Adipocyte (in vitro differentiated cells): ENCODE measurements around the gene MED27.

Source experiments
- DNase-seq: peaks from one replicate; pipeline ENCODE4 v3.0.0-alpha.2; 2015; ENCODE audit warnings: low read depth
- H3K27me3 ChIP-seq: replicated peaks from 2 replicates; pipeline ENCODE4 v1.7.0; 2013; ENCODE audit warnings: mild to moderate bottlenecking, low read length, moderate library complexity; ENCODE audit not compliant: control insufficient read depth, insufficient read depth
- H3K36me3 ChIP-seq: 2 replicates; pipeline ENCODE4 v1.7.0; 2013; ENCODE audit warnings: low read length, mild to moderate bottlenecking, moderate library complexity; ENCODE audit not compliant: control insufficient read depth, insufficient read depth, severe bottlenecking
- H3K4me1 ChIP-seq: 2 replicates; pipeline ENCODE4 v1.7.0; 2013; ENCODE audit warnings: mild to moderate bottlenecking, low read length, moderate library complexity; ENCODE audit not compliant: control insufficient read depth, insufficient read depth
- H3K4me3 ChIP-seq: 2 replicates; pipeline ENCODE4 v1.7.0; 2013; ENCODE audit warnings: mild to moderate bottlenecking, low read length, moderate library complexity
- H3K9ac ChIP-seq: 2 replicates; pipeline ENCODE4 v1.7.0; 2013; ENCODE audit warnings: mild to moderate bottlenecking, low read length, moderate library complexity
- H3K9me3 ChIP-seq: 2 replicates; pipeline ENCODE4 v1.7.0; 2013; ENCODE audit warnings: mild to moderate bottlenecking, low read length, moderate library complexity; ENCODE audit not compliant: control insufficient read depth

MED27 gene

GRCh38 chr9:131960311-131960710 lies 119.4 kb downstream of the MED27 start:
- Histone ChIP-seq H3K9ac (no peak overlapping the region), H3K27me3 (no peaks in the 10 kb centered on the region), H3K4me3 (no peak overlapping the region), H3K9me3 (no peaks in the 10 kb centered on the region), H3K4me1 (peaks cover 5% of the 10 kb centered on the region), H3K36me3 (peaks cover 11% of the 10 kb centered on the region)
- DNase-seq = no peak

- Histone ChIP-seq H3K36me3 (peaks cover 11% of the 10 kb centered on the region), H3K9ac (no peak overlapping the region), H3K4me1 (peaks cover 5% of the 10 kb centered on the region), H3K27me3 (no peaks in the 10 kb centered on the region), H3K4me3 (no peak overlapping the region), H3K9me3 (no peaks in the 10 kb centered on the region)
- no peak for DNase-seq
Measured at GRCh38 chr9:131959887-131960286, 119.8 kb downstream of the MED27 start.

GRCh38 chr9:131959056-131959455 lies 120.6 kb downstream of the MED27 start:
- no peaks in the 10 kb centered on the region for H3K9me3 ChIP-seq
- H3K4me1 ChIP-seq = peaks cover 5% of the 10 kb centered on the region
- H3K36me3 ChIP-seq = peaks cover 9% of the 10 kb centered on the region
- DNase-seq = no peak
- no peak overlapping the region for H3K4me3 ChIP-seq
- no peaks in the 10 kb centered on the region for H3K27me3 ChIP-seq
- H3K9ac ChIP-seq = no peak overlapping the region

GRCh38 chr9:131954299-131954698 lies 125.4 kb downstream of the MED27 start:
- Histone ChIP-seq H3K36me3 (peaks cover 3% of the 10 kb centered on the region), H3K27me3 (no peaks in the 10 kb centered on the region), H3K4me1 (peaks cover 17% of the 10 kb centered on the region), H3K4me3 (no peak overlapping the region), H3K9me3 (no peaks in the 10 kb centered on the region), H3K9ac (no peak overlapping the region)
- DNase-seq = no peak

- H3K27me3 ChIP-seq = no peaks in the 10 kb centered on the region
- H3K4me1 ChIP-seq = peaks cover 17% of the 10 kb centered on the region
- peaks cover 2% of the 10 kb centered on the region for H3K36me3 ChIP-seq
- peak overlapping the region; percentile 5 for H3K4me3 ChIP-seq
- peak; percentile 43 for DNase-seq
- H3K9ac ChIP-seq = no peak overlapping the region
- H3K9me3 ChIP-seq = no peaks in the 10 kb centered on the region
Measured at GRCh38 chr9:131951905-131952304, 127.8 kb downstream of the MED27 start.

- Histone ChIP-seq H3K9me3 (no peaks in the 10 kb centered on the region), H3K9ac (no peak overlapping the region), H3K36me3 (no peaks in the 10 kb centered on the region), H3K4me3 (no peak overlapping the region), H3K27me3 (no peaks in the 10 kb centered on the region), H3K4me1 (peaks cover 17% of the 10 kb centered on the region)
- DNase-seq = no peak
Measured at GRCh38 chr9:131951155-131951554, 128.5 kb downstream of the MED27 start.

GRCh38 chr9:131950487-131950886 lies 129.2 kb downstream of the MED27 start:
- Histone ChIP-seq H3K4me1 (peaks cover 17% of the 10 kb centered on the region), H3K4me3 (no peak overlapping the region), H3K9ac (no peak overlapping the region), H3K27me3 (no peaks in the 10 kb centered on the region), H3K9me3 (no peaks in the 10 kb centered on the region), H3K36me3 (no peaks in the 10 kb centered on the region)
- no peak for DNase-seq

GRCh38 chr9:131946180-131946579 lies 133.5 kb downstream of the MED27 start:
- Histone ChIP-seq H3K36me3 (no peaks in the 10 kb centered on the region), H3K9me3 (no peaks in the 10 kb centered on the region), H3K9ac (no peak overlapping the region), H3K4me1 (peaks cover 2% of the 10 kb centered on the region), H3K4me3 (no peak overlapping the region), H3K27me3 (no peaks in the 10 kb centered on the region)
- no peak for DNase-seq

GRCh38 chr9:131943351-131943841 lies 136.3 kb downstream of the MED27 start:
- DNase-seq = no peak
- no peak overlapping the region for H3K9ac ChIP-seq
- no peaks in the 10 kb centered on the region for H3K27me3 ChIP-seq
- H3K36me3 ChIP-seq = peaks cover 6% of the 10 kb centered on the region
- no peaks in the 10 kb centered on the region for H3K9me3 ChIP-seq
- H3K4me3 ChIP-seq = no peak overlapping the region
- H3K4me1 ChIP-seq = no peaks in the 10 kb centered on the region

- DNase-seq = no peak
- Histone ChIP-seq H3K36me3 (peaks cover 16% of the 10 kb centered on the region), H3K9ac (no peak overlapping the region), H3K4me3 (no peak overlapping the region), H3K4me1 (no peaks in the 10 kb centered on the region), H3K27me3 (no peaks in the 10 kb centered on the region), H3K9me3 (no peaks in the 10 kb centered on the region)
Measured at GRCh38 chr9:131942146-131942720, 137.4 kb downstream of the MED27 start.

GRCh38 chr9:131937451-131937850 lies 142.2 kb downstream of the MED27 start:
- Histone ChIP-seq H3K9ac (no peak overlapping the region), H3K27me3 (no peaks in the 10 kb centered on the region), H3K4me3 (no peak overlapping the region), H3K4me1 (no peaks in the 10 kb centered on the region), H3K36me3 (peaks cover 21% of the 10 kb centered on the region), H3K9me3 (no peaks in the 10 kb centered on the region)
- DNase-seq = no peak

- H3K4me1 ChIP-seq = no peaks in the 10 kb centered on the region
- no peak overlapping the region for H3K9ac ChIP-seq
- H3K36me3 ChIP-seq = peaks cover 21% of the 10 kb centered on the region
- no peak for DNase-seq
- H3K27me3 ChIP-seq = no peaks in the 10 kb centered on the region
- no peak overlapping the region for H3K4me3 ChIP-seq
- H3K9me3 ChIP-seq = no peaks in the 10 kb centered on the region
Measured at GRCh38 chr9:131936929-131937328, 142.7 kb downstream of the MED27 start.
